RWPE1 (cell line): ENCODE measurements around the gene BRAT1.

ENCODE experiments used
- CTCF ChIA-PET: fragments of 350-600 bp; sonication (Branson Sonifier 250); formaldehyde crosslinking; extraction: SDS; loops from one replicate; lab custom pipeline; 2021; lab: Yijun Ruan, JAX
- POLR2A ChIA-PET: fragments of 400-600 bp; formaldehyde crosslinking; extraction: SDS; loops from one replicate; lab custom pipeline; 2020; ENCODE audit warnings: antibody characterized with exemption; ENCODE audit not compliant: low non-redundant PET; lab: Yijun Ruan, JAX
- DNase-seq: peaks from one replicate; pipeline ENCODE4 v3.0.0; 2012; ENCODE audit warnings: low spot score
- H3K27ac ChIP-seq: fragments of 450-650 bp; 2 replicates; pipeline ENCODE4 v1.5.1; 2017
- TF ChIP-seq, protein P1 (sequence below): fragments of 450-650 bp; conservative IDR thresholded peaks from 2 replicates; pipeline ENCODE4 v1.5.1; 2017; ENCODE audit warnings: low read depth, mild to moderate bottlenecking

Gene BRAT1

GRCh38 chr7:2513702-2514101 lies 41.6 kb downstream of the BRAT1 start:
- POLR2A ChIA-PET = no interaction called here
- no peak for DNase-seq
- CTCF ChIA-PET = no interaction called here
- H3K27ac ChIP-seq = no peak overlapping the region
- TF ChIP-seq, protein P1, sequence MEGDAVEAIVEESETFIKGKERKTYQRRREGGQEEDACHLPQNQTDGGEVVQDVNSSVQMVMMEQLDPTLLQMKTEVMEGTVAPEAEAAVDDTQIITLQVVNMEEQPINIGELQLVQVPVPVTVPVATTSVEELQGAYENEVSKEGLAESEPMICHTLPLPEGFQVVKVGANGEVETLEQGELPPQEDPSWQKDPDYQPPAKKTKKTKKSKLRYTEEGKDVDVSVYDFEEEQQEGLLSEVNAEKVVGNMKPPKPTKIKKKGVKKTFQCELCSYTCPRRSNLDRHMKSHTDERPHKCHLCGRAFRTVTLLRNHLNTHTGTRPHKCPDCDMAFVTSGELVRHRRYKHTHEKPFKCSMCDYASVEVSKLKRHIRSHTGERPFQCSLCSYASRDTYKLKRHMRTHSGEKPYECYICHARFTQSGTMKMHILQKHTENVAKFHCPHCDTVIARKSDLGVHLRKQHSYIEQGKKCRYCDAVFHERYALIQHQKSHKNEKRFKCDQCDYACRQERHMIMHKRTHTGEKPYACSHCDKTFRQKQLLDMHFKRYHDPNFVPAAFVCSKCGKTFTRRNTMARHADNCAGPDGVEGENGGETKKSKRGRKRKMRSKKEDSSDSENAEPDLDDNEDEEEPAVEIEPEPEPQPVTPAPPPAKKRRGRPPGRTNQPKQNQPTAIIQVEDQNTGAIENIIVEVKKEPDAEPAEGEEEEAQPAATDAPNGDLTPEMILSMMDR = no peak

- DNase-seq = no peak
- POLR2A ChIA-PET = no interaction called here
- H3K27ac ChIP-seq = peak overlapping the region; percentile 87; the same call in 1 of the 2 replicates
- TF ChIP-seq, protein P1 = no peak
- CTCF ChIA-PET = interaction anchor here (0.6 kb wide), 1 partner anchor 408 kb away, joined by 3 read pairs; no protein-coding TSS in a partner anchor
Measured at GRCh38 chr7:2512713-2513112, 42.6 kb downstream of the BRAT1 start.

DNA sequence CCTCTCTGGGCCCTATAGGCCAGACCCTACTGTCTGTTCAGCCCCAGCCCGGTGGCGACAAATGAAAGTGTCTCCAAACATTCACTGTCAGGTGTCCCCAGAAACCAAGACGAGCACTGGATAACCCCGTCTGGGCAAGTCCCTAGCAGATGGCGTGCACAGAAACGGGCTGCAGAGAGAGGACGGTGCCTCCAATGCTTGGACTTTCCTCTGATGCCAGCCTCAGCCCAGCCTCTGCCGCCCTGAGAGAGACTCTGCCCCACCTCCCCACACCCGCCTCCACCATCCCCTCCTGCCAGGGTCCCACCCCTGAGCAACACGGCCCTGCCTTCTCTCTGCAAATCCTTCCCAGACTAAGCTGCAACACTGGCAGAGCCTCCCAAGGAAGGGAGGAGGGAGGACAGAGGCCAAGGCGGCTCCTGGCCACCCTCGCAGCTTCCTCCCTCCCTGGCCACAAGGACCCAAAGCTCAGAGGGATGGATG lies 43.1 kb downstream of the BRAT1 start:
- CTCF ChIA-PET = interaction anchor here (0.6 kb wide), 1 partner anchor 408 kb away, joined by 3 read pairs; no protein-coding TSS in a partner anchor
- peak overlapping the region; percentile 87; the same call in 1 of the 2 replicates for H3K27ac ChIP-seq
- POLR2A ChIA-PET = no interaction called here
- DNase-seq = no peak
- TF ChIP-seq, protein P1 = no peak

DNA sequence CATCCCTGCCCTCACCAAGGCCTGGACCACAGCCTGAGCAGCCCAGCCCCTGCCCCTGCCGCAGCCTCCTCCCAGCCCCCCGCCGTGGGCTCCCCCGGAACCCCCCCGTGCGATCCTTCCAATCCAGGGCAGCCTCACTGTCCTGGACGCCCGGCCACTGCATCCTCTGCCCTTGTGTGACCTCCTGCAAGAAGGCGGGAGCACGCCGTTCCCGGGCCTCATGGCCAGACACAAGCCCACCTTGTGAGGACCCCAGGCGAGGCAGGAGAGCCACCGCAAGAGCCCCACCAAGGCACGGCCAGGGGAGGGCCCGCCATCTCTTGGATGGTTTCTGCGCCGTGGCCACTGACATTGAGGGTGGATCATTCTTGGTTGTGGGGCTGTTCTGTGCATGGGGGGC lies 43.6 kb downstream of the BRAT1 start:
- CTCF ChIA-PET = no interaction called here
- POLR2A ChIA-PET = no interaction called here
- TF ChIP-seq, protein P1 = no peak
- no peak for DNase-seq
- peak overlapping the region; percentile 87; the same call in 1 of the 2 replicates for H3K27ac ChIP-seq

DNA sequence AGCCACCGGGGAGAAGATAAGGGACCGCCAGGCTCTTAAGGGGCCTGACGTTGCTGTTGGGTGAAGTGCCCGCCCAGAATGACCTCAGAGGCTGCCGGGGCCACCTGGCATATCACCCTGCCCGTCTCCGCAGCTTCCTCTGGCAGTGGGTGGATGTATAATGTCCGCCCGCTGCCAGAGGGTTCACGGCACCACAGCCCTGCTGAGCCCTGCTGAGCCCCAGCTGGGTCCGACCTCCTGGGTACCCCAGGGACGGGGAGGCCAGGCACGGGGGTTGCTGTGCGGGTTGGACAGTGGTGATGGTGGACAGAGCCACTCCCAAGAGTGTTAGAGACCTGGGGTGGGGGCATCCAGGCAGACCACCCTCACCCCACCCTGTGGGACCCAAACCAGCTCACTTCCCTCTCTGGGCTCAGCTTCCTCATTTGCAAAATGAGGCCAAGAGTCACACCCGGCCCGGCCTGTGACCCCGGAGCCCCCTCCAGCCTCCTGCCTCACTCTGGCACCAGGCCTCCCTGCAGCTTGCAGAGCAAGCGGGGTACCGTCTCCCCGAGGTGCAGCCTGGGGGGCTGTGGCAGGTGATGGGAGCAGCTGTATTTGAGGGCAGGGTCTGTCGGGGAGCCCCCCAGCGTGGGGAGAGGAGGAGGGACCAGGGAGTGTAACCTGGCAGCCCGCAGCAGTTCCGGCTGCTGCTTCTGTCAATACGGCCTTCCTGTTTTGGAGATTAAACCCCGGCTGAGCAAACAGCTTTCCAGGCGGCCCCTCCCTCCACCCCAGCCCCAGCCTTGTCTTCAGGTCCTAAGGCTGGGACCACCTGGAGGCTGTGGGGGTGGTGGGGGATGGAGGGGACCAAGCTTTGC lies 44.2 kb downstream of the BRAT1 start:
- DNase-seq = no peak
- TF ChIP-seq, protein P1 = no peak
- ChIA-PET POLR2A (no interaction called here), CTCF (no interaction called here)
- H3K27ac ChIP-seq = peak overlapping the region; percentile 87

DNA sequence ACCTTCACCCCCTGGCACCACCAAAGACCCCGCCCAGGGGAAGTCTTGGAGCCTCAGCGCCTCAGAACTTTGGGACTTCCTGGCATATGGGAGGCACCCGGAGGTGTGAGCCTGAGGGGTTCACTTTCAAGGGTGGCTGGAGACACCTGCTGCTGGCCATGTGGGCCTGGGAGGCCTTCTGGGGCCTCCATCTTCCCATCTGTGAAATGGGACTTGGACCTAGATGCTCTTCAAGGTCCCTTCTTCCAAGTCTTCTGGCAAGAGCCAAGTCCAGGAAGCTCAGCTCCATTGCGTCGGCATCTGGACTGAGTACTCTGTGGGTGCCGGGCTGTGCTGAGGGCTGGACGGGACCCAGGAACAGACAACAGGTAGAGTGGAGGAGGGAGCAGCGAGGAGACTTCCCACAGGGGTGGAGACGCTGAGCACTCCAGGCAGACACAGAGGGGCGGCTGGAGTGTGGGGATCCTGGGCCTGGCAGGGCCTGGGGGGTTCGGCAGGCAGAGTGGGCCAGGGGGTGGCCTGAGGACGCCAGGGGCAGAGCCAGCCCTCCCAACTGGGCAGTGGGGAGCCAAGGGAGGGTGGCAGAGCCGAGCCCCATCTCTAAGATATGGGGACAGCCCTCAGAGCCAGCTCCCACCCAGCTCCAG lies 45.1 kb downstream of the BRAT1 start:
- TF ChIP-seq, protein P1 = no peak
- CTCF ChIA-PET = no interaction called here
- H3K27ac ChIP-seq = peak overlapping the region; percentile 87
- no peak for DNase-seq
- POLR2A ChIA-PET = interaction anchor here (1.1 kb wide), 1 partner anchor 9 kb away, joined by 3 read pairs; no protein-coding TSS in a partner anchor
